ENCODE results near the gene KCNG2.

KCNG2 gene

DNA sequence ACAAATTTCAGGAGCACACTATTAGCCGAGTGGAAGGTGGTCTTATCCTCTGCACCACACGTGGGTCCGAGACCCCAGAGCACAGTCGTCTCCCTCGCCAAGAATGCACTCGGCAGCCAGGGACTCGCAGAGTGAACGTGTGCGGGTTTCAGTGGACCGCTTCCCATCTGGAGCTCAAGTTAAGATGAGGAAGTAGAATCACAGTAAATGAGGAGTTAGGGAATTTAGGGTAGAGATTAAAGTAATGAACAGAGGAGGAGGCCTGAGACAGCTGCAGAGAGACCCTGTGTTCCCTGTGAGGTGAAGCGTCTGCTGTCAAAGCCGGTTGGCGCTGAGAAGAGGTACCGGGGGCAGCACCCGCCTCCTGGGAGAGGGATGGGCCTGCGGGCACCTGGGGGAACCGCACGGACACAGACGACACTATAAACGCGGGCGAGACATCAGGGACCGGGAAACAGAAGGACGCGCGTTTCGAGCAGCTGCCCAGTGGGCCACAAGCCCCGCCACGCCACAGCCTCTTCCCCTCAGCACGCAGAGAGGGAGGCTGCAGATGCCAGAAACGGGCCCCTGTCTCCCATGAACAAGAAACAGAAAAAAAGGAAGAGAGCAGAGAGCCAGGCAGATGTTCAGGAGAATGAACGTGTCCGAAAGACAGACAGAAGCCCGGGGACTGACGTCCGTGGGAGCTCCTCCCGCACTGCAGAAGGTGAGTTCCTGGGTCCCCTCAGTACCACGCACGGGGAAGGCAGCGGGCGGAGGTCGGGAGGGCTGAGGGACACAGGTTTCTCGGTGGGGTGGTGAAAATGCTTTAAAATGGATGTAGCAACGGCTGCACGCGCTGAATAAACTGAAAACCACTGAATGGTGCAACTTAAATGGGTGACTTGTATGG is 5.4 kb upstream of the KCNG2 start:
- Histone ChIP-seq H3K4me3 (ENCODE audit: low read depth in 1 of 2, low read length in 1 of 2) (peak overlapping the region; percentile 60 to 63), H3K27ac (peak overlapping the region; percentile 79), H3K27me3 (peaks cover 57% of the 10 kb centered on the region), H3K4me1 (ENCODE audit: control insufficient read depth in 1 of 2, insufficient read depth in 1 of 2, low read depth in 1 of 2, low read length in 1 of 2) (peaks cover 67 to 76% of the 10 kb centered on the region in 2 experiments), H3K36me3 (no peaks in the 10 kb centered on the region), H3K9me3 (no peaks in the 10 kb centered on the region)
- TF ChIP-seq, protein P1, sequence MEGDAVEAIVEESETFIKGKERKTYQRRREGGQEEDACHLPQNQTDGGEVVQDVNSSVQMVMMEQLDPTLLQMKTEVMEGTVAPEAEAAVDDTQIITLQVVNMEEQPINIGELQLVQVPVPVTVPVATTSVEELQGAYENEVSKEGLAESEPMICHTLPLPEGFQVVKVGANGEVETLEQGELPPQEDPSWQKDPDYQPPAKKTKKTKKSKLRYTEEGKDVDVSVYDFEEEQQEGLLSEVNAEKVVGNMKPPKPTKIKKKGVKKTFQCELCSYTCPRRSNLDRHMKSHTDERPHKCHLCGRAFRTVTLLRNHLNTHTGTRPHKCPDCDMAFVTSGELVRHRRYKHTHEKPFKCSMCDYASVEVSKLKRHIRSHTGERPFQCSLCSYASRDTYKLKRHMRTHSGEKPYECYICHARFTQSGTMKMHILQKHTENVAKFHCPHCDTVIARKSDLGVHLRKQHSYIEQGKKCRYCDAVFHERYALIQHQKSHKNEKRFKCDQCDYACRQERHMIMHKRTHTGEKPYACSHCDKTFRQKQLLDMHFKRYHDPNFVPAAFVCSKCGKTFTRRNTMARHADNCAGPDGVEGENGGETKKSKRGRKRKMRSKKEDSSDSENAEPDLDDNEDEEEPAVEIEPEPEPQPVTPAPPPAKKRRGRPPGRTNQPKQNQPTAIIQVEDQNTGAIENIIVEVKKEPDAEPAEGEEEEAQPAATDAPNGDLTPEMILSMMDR (IDR thresholded peaks at IDR 0.05): no peak

DNA sequence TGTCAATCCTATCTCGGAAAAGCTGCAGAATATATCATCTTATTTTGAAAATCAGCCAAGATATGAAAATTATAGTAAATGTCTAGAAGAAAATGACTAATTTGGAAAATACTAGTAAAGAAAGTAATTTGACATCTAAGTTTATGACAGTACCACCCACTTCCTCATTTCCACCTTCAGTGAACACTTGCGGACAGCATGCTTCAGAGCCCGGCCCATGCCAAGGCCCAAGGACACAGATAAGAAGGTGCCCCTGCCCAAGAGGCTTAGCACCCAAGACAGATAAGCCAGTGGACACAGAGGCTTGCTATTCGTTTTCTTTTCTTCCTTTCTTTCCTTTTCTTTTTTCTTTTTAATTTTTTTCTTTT is 4.8 kb upstream of the KCNG2 start:
- Histone ChIP-seq H3K27ac (peak overlapping the region; percentile 79), H3K27me3 (peaks cover 57% of the 10 kb centered on the region), H3K36me3 (no peaks in the 10 kb centered on the region), H3K4me3 (ENCODE audit: low read depth in 1 of 2, low read length in 1 of 2) (peak overlapping the region; percentile 60 to 63), H3K9me3 (no peaks in the 10 kb centered on the region), H3K4me1 (ENCODE audit: control insufficient read depth in 1 of 2, insufficient read depth in 1 of 2, low read depth in 1 of 2, low read length in 1 of 2) (peaks cover 71 to 78% of the 10 kb centered on the region in 2 experiments)
- TF ChIP-seq, protein P1 (IDR thresholded peaks at IDR 0.05): no peak

DNA sequence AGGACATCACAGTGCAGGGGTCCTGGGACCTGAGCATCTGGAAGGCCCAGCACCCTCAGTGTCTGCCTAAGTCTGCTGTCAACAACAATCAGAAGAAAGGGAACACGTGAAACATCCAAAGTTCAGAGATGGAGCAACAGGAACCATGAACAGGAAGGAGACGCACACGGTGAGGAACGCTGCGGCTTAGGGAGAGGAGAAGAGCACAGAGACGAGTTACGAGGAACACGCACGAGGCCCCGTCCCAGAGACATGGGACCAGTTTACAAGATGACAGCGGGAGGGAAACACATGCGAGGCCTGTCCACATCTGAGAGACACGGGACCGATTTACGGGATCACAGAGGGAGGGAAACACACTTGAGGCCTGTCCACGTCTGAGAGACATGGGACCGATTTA is 2.9 kb upstream of the KCNG2 start:
- H3K27ac ChIP-seq: peak overlapping the region; percentile 41
- TF ChIP-seq, protein P1 (IDR thresholded peaks at IDR 0.05): no peak
- H3K4me1 ChIP-seq (ENCODE audit: control insufficient read depth in 1 of 2, insufficient read depth in 1 of 2, low read depth in 1 of 2, low read length in 1 of 2): peaks cover 80 to 85% of the 10 kb centered on the region in 2 experiments
- H3K4me3 ChIP-seq (ENCODE audit: low read depth in 1 of 2, low read length in 1 of 2): no peak overlapping the region
- no peaks in the 10 kb centered on the region for H3K36me3 ChIP-seq
- H3K27me3 ChIP-seq: peaks cover 57% of the 10 kb centered on the region
- no peaks in the 10 kb centered on the region for H3K9me3 ChIP-seq

DNA sequence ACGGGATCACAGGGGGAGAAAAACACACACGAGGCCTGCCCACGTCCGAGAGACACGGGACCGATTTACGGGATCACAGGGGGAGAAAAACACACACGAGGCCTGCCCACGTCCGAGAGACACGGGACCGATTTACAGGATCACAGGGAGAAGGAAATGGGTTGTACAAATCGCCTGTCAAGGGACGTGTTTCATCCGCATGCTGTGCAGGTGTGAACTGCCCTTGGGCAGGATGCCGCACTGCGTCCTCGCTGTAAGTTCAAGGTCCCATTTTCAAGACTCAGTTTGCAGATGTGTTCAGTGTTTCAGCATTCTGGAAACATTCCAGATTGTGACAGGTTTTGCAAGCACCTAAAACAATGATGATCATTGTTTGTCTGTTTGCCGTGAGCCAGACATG is 2.3 kb upstream of the KCNG2 start:
- Histone ChIP-seq H3K27me3 (peaks cover 57% of the 10 kb centered on the region), H3K9me3 (no peaks in the 10 kb centered on the region), H3K27ac (no peak overlapping the region)

DNA sequence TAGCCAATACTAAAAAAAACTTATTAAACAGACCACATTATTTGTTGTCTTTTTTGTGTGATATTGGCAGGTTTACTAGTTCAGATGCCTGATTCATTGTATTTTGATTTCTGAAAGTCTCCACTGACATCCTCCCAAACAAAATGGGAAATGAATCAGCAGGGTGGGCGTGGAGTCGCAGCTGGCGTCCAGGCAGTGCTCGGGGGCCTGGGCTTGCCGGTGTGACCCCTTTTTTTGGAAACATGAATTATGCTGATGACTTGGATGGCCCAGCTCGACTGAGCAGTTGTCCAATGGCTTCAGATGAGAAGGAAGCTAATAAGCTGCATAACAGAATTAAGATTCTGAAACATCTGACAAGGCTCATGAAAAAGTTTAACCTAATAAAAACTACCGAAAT is 1.7 kb upstream of the KCNG2 start:
- H3K4me1 ChIP-seq (ENCODE audit: control insufficient read depth in 1 of 2, insufficient read depth in 1 of 2, low read depth in 1 of 2, low read length in 1 of 2): peaks cover 69 to 76% of the 10 kb centered on the region in 2 experiments
- TF ChIP-seq, protein P1 (IDR thresholded peaks at IDR 0.05): no peak
- H3K36me3 ChIP-seq: no peaks in the 10 kb centered on the region
- no peaks in the 10 kb centered on the region for H3K9me3 ChIP-seq
- H3K27ac ChIP-seq: no peak overlapping the region
- no peak overlapping the region for H3K4me3 ChIP-seq (ENCODE audit: low read depth in 1 of 2, low read length in 1 of 2)
- H3K27me3 ChIP-seq: peaks cover 55% of the 10 kb centered on the region

More for the DNA sequence above, 2.3 kb upstream of the KCNG2 start:
- Histone ChIP-seq H3K4me1 (ENCODE audit: control insufficient read depth in 1 of 2, insufficient read depth in 1 of 2, low read depth in 1 of 2, low read length in 1 of 2) (peaks cover 75 to 81% of the 10 kb centered on the region in 2 experiments), H3K36me3 (no peaks in the 10 kb centered on the region), H3K4me3 (ENCODE audit: low read depth in 1 of 2, low read length in 1 of 2) (no peak overlapping the region)
- TF ChIP-seq, protein P1 (IDR thresholded peaks at IDR 0.05): no peak

Measured in neutrophil (primary cell).